Glomerular visceral epithelial cell (primary cell): ENCODE measurements around the gene PPP2R5C.

Source experiments
- DNase-seq: peaks from one replicate; pipeline ENCODE4 v3.0.0-alpha.2; 2016; ENCODE audit errors: extremely low spot score

PPP2R5C gene

GRCh38 chr14:101950100-101950499 is 188.6 kb downstream of the PPP2R5C start:
- DNase-seq = no peak

GRCh38 chr14:101950516-101951215 is 189.2 kb downstream of the PPP2R5C start:
- no peak for DNase-seq

GRCh38 chr14:101953151-101953550 is 191.6 kb downstream of the PPP2R5C start:
- DNase-seq = no peak

GRCh38 chr14:101954501-101954900 is 193.0 kb downstream of the PPP2R5C start:
- no peak for DNase-seq

GRCh38 chr14:101955695-101956161 is 194.2 kb downstream of the PPP2R5C start:
- DNase-seq = no peak

GRCh38 chr14:101956179-101956885 is 194.8 kb downstream of the PPP2R5C start:
- DNase-seq = no peak

- DNase-seq = no peak
Measured at GRCh38 chr14:101957406-101958234, 196.1 kb downstream of the PPP2R5C start.

GRCh38 chr14:101958418-101959180 is 197.1 kb downstream of the PPP2R5C start:
- no peak for DNase-seq

GRCh38 chr14:101959277-101959676 is 197.8 kb downstream of the PPP2R5C start:
- no peak for DNase-seq

- DNase-seq = peak; percentile 28
Measured at GRCh38 chr14:101960225-101960624, 198.7 kb downstream of the PPP2R5C start.

- peak; percentile 85 for DNase-seq
Measured at GRCh38 chr14:101961011-101961721, 199.7 kb downstream of the PPP2R5C start.

- no peak for DNase-seq
Measured at GRCh38 chr14:101961746-101962502, 200.4 kb downstream of the PPP2R5C start.

GRCh38 chr14:101962503-101962874 is 201.0 kb downstream of the PPP2R5C start:
- DNase-seq = peak; percentile 87

- no peak for DNase-seq
Measured at GRCh38 chr14:101963052-101963451, 201.5 kb downstream of the PPP2R5C start.

GRCh38 chr14:101963656-101964296 is 202.3 kb downstream of the PPP2R5C start:
- DNase-seq = no peak

GRCh38 chr14:101964297-101965180 is 203.0 kb downstream of the PPP2R5C start, which contains the start of gene DYNC1H1:
TSS of gene DYNC1H1 (plus strand) at chr14:101964573. CDS start at chr14:101964692, 119 bp downstream.
- DNase-seq = peak; percentile 94

- peak; percentile 59 for DNase-seq
Measured at GRCh38 chr14:101965181-101965544, 203.7 kb downstream of the PPP2R5C start.
